GM12874 (cell line): ENCODE data around the gene KIRREL2.

Experiments used
- CTCF ChIP-seq: IDR thresholded peaks from 2 replicates; pipeline ENCODE4 v1.5.1; 2011; ENCODE audit warnings: low read depth, mild to moderate bottlenecking, control low read depth, low read length, moderate library complexity; ENCODE audit not compliant: insufficient read depth

Gene KIRREL2

GRCh38 chr19:35868823-35869326 lies 12.2 kb downstream of the KIRREL2 start:
- TF ChIP-seq CTCF = no peak

GRCh38 chr19:35869327-35870123 lies 12.8 kb downstream of the KIRREL2 start:
- TF ChIP-seq CTCF = no peak

- TF ChIP-seq CTCF = no peak
Measured at GRCh38 chr19:35870798-35871197, 14.1 kb downstream of the KIRREL2 start.

- TF ChIP-seq CTCF = no peak
Measured at GRCh38 chr19:35871611-35872010, 14.9 kb downstream of the KIRREL2 start.

GRCh38 chr19:35872180-35872579 lies 15.5 kb downstream of the KIRREL2 start:
- TF ChIP-seq CTCF = no peak

GRCh38 chr19:35874392-35874930 lies 17.8 kb downstream of the KIRREL2 start:
- no peak for TF ChIP-seq CTCF

GRCh38 chr19:35879068-35879467 lies 22.4 kb downstream of the KIRREL2 start:
- no peak for TF ChIP-seq CTCF
